Endothelial cell (in vitro differentiated cells): Measurements from ENCODE around the gene PSENEN. TPM values are rescaled to one million over a fixed set of nuclear protein-coding genes. Genes with fewer than 3 reads are reported as not detected.
A peak's percentile ranks its signal among the peaks of the same experiment; 100 is the strongest.
"Not testable (repeated sequence)": the region's sequence is repeated elsewhere in the genome, so short reads cannot be mapped to it uniquely, and the experiment has no call there.

Experiments used
- DNase-seq: peaks from one replicate; pipeline ENCODE4 v3.0.0; 2021; ENCODE audit warnings: low spot score
- H3K27ac Mint-ChIP-seq: one replicate; pipeline ENCODE4 v1.8.0; 2021; ENCODE audit warnings: mixed read lengths, inconsistent platforms; ENCODE audit not compliant: unreplicated experiment
- H3K27me3 Mint-ChIP-seq: one replicate; pipeline ENCODE4 v1.8.0; 2021; ENCODE audit warnings: mild to moderate bottlenecking, moderate library complexity, mixed read lengths, inconsistent platforms; ENCODE audit not compliant: unreplicated experiment
- H3K36me3 Mint-ChIP-seq: one replicate; pipeline ENCODE4 v1.8.0; 2021; ENCODE audit warnings: mild to moderate bottlenecking, low read depth, mixed read lengths, inconsistent platforms; ENCODE audit not compliant: unreplicated experiment
- H3K4me1 Mint-ChIP-seq: one replicate; pipeline ENCODE4 v1.8.0; 2021; ENCODE audit warnings: mild to moderate bottlenecking, mixed read lengths, inconsistent platforms; ENCODE audit not compliant: unreplicated experiment
- H3K4me3 Mint-ChIP-seq: one replicate; pipeline ENCODE4 v1.8.0; 2021; ENCODE audit warnings: mild to moderate bottlenecking, mixed read lengths, inconsistent platforms; ENCODE audit not compliant: unreplicated experiment
- H3K9me3 Mint-ChIP-seq: one replicate; pipeline ENCODE4 v1.8.0; 2021; ENCODE audit warnings: mixed read lengths, inconsistent platforms; ENCODE audit not compliant: unreplicated experiment
- CTCF ChIP-seq: fragments of 200-600 bp; sonication (generic); IDR thresholded peaks from one replicate; pipeline ENCODE4 v1.5.0; 2021; ENCODE audit warnings: antibody characterized with exemption; ENCODE audit not compliant: unreplicated experiment
- total RNA-seq: library from RNA; stranded (reverse); fragmentation: NEBNext Ultra II Directional; extraction: Animal tissue kit (Norgen Biotek cat#: 25700); gene quantifications from one replicate; pipeline ENCODE4 v1.2.1, GENCODE V29; 2021; ENCODE audit not compliant: unreplicated experiment

Gene PSENEN
- total RNA-seq, 1 donor from 2014 or later = 99.0 TPM

- Mint-ChIP-seq H3K4me1 (peaks cover 9% of the 10 kb centered on the region), H3K4me3 (no peak overlapping the region), H3K27ac (no peak overlapping the region), H3K27me3 (peaks cover 13% of the 10 kb centered on the region), H3K9me3 (no peaks in the 10 kb centered on the region), H3K36me3 (peaks cover 43% of the 10 kb centered on the region)
- no peak for TF ChIP-seq CTCF
- no peak for DNase-seq
These were observed 23.0 kb upstream of the PSENEN start for GRCh38 chr19:35722461-35722860.

GRCh38 chr19:35722897-35723296 is 22.6 kb upstream of the PSENEN start:
- Mint-ChIP-seq H3K4me3 (no peak overlapping the region), H3K27ac (peak overlapping the region; percentile 30), H3K9me3 (no peaks in the 10 kb centered on the region), H3K36me3 (peaks cover 46% of the 10 kb centered on the region), H3K4me1 (peaks cover 9% of the 10 kb centered on the region), H3K27me3 (peaks cover 13% of the 10 kb centered on the region)
- no peak for DNase-seq
- no peak for TF ChIP-seq CTCF

GRCh38 chr19:35723671-35724070 is 21.8 kb upstream of the PSENEN start:
- no peaks in the 10 kb centered on the region for H3K9me3 Mint-ChIP-seq
- DNase-seq = no peak
- H3K27me3 Mint-ChIP-seq = peaks cover 13% of the 10 kb centered on the region
- peak overlapping the region; percentile 69 for H3K4me3 Mint-ChIP-seq
- peaks cover 53% of the 10 kb centered on the region for H3K36me3 Mint-ChIP-seq
- peaks cover 9% of the 10 kb centered on the region for H3K4me1 Mint-ChIP-seq
- peak overlapping the region; percentile 52 for H3K27ac Mint-ChIP-seq
- TF ChIP-seq CTCF = no peak

- H3K4me1 Mint-ChIP-seq, H3K9me3 Mint-ChIP-seq, DNase-seq, H3K27ac Mint-ChIP-seq: not testable (repeated sequence)
- Mint-ChIP-seq H3K4me3 (peak overlapping the region; percentile 59), H3K36me3 (peaks cover 55% of the 10 kb centered on the region), H3K27me3 (peaks cover 13% of the 10 kb centered on the region)
These were observed 21.3 kb upstream of the PSENEN start for GRCh38 chr19:35724132-35724531.

GRCh38 chr19:35724560-35724959 is 20.9 kb upstream of the PSENEN start:
- no peaks in the 10 kb centered on the region for H3K9me3 Mint-ChIP-seq
- H3K27ac Mint-ChIP-seq = no peak overlapping the region
- H3K36me3 Mint-ChIP-seq = peaks cover 60% of the 10 kb centered on the region
- no peak for DNase-seq
- peak overlapping the region; percentile 39 for H3K4me3 Mint-ChIP-seq
- H3K27me3 Mint-ChIP-seq = peaks cover 13% of the 10 kb centered on the region
- peaks cover under 1% of the 10 kb centered on the region for H3K4me1 Mint-ChIP-seq
- TF ChIP-seq CTCF = no peak
